Left colon (tissue), 2 donors: Measurements from ENCODE around the gene NPAS3. TPM values are rescaled to one million over a fixed set of nuclear protein-coding genes. Genes with fewer than 3 reads are reported as not detected.

Source experiments
- ATAC-seq: fragments of 200-7000 bp; cut with Tn5 transposase; one replicate; pipeline ENCODE4 v1.9.1; 2020; ENCODE audit warnings: mild to moderate bottlenecking, moderate library complexity
- DNase-seq, 2 donors: peaks; one replicate each; pipeline ENCODE4 v3.0.0-alpha.2; 2020
- intact Hi-C, 2 donors: fragments of 100-400 bp; cut with DNase I in 1 of 2; cut with micrococcal nuclease in 1 of 2; formaldehyde crosslinking; loops; one replicate each; pipeline versions ENCODE4 v1.11.2 to v1.14.0; 2022; cut with DNase I, micrococcal nuclease
- total RNA-seq, 2 donors: library from RNA; stranded (reverse); fragmentation: NEBNext Ultra II Directional; extraction: Animal tissue kit (Norgen Biotek cat#: 25700); gene quantifications; one replicate each; pipeline ENCODE4 v1.2.1, GENCODE V29; 2021
- donor health status: DM: no; HTN: no; CAD: no.
- donor health status: DM: yes; HTN: yes; CAD: no.

The NPAS3 gene
- total RNA-seq, 2 donors from 2014 or later = 0.37 to 1.6 TPM

DNA sequence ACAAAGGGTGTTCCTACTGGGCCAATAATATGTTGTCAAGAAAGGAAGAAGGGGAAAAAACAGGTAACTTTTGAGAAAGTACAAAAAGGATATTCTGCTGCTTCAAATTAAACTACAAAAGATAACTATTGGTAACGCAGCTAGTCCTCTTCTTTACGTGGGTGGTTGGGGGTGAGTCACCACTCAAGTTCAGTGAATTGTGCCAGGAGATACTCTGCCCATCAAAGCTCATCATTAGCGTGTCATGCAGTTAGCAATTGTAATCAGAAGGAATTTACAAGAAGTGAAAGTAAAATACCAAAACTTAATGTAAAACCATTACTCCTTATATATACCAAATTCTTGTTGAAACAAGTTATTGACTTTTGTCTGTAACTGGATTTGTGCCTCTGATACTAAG is 342.0 kb downstream of the NPAS3 start:
- ATAC-seq = no peak
- intact Hi-C loops = no loop called here
- no peak for DNase-seq

- ATAC-seq = no peak
- DNase-seq = no peak
- intact Hi-C loops = no loop called here
These were observed 343.9 kb downstream of the NPAS3 start for GRCh38 chr14:33282331-33283230.

DNA sequence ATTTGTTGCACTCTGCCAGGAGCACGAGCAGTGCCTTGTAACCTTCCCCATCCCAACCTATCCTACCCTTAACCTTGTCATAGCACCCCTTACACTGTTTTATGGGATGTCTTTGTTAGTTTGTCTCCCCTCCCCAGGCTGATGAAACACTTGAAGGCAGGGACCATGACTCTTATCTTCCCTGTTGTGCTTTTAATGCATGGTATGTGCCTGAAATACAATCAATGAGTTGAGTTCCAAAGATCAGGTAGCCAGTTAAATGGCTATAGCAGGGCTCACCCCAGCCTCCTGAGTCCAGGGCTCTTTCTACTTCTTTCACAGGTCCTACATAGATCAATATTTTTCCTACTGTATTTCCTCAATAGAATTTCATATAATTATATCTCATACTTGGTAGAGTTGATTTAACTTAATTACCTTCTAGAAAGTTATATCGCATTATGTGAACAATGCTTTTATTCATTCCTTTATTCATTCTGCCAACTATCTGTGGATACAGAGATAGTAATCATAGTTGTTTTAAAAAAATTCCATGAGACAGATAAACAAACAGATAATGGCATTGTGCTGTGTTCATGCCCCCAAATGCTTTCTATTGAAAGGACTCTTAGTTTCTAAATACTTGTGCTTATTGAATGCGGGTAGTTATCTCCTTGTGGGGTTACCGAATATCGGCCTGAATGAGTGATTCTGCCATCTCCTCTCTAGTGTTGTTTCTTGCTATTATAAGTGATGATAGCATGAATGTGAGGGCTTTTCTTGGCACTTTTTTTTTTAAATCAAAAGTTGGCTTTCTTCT is 347.4 kb downstream of the NPAS3 start:
- DNase-seq (no peak), ATAC-seq (peak; percentile 49)
- intact Hi-C loops = no loop called here

- ATAC-seq = peak; percentile 98
- DNase-seq = peak; percentile 57 to 66
- intact Hi-C loops = no loop called here
These were observed 348.5 kb downstream of the NPAS3 start for GRCh38 chr14:33287189-33287588.

DNA sequence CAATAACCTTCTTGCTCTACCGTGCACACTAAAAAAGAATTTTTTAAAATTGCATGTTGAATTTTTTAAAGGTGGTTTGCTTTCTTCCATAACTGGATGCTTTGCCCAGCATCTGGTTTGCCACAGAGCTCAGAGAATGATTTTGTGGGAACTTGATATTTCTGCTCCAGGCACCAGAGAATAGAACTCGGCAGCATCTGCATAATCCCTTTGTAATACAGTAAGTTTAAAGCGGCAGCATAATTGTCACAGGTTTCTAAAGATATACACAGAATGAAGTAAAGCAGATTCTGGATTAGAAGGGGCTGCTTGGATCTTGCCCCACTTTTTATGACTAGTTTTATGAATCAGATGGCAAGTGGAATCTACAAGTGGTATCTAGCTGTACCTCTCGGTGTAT is 352.0 kb downstream of the NPAS3 start:
- DNase-seq = no peak
- intact Hi-C loops = no loop called here
- ATAC-seq = no peak

- no peak for DNase-seq
- intact Hi-C loops = no loop called here
- ATAC-seq = no peak
These were observed 352.9 kb downstream of the NPAS3 start for GRCh38 chr14:33291529-33292104.

DNA sequence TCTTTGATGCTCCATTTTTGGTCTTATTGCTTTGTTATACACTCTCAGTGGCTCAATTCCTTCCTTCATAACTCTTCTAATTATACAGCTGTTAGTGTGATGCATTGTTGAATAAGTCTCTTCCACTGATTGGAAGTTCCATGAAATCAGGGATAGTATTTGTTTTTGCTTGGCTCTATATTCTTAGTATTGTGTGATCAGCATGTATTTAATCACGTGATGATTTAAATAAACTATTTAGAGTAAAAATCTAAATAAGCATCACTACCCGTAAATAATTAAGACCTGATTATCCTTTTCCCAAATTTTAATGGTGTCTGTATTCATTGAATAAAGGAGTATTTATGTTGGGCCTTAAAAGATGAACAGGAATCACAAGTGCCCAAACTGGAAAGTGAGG is 355.7 kb downstream of the NPAS3 start:
- DNase-seq = no peak
- intact Hi-C loops = no loop called here
- ATAC-seq = no peak

DNA sequence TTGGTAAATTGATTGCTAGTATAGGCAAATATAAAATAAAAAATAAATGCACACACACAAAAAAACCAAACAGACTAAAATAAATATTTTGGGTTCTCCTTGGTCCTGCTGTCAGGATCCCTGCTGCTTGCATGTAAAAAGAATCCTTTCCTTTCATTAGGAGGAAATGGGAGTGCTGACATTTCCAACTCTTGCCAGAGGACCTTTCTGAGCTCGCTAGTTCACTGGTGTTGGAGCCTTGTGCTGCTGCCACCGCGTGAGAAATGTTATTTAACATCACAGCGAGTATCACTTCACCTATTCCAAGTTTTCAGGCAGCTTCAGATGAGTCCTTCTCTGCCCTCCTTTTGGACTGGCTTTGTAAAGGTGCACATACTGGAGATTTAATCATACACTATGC is 358.9 kb downstream of the NPAS3 start:
- intact Hi-C loops = no loop called here
- DNase-seq = no peak
- no peak for ATAC-seq

DNA sequence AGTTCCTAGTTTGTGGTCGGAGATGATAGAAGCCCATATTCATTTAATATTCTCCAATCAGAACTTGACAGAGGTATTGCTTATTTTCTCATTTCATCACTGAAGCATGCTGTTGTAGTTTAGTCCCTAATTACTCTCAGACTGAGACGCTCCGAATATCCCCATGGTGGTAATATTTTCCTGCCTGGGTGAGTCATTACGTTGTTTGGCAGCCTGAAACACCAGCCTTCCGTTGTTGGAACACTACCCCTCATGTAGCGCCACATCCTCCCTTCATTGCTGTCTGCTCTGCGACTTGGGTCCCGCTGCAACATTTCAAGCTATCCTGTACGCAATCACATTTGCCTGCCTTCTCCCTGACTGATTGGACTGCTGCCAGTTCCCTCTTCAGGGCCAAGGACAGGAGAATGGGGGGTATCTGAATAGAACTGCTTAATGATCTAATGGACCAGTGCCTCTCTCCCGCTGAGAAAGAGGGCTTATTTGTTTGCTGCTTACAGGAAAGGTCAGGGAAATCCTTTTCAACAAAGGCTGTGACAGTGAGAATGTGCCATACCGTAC is 369.1 kb downstream of the NPAS3 start:
- intact Hi-C loops = no loop called here
- no peak for ATAC-seq
- no peak for DNase-seq

DNA sequence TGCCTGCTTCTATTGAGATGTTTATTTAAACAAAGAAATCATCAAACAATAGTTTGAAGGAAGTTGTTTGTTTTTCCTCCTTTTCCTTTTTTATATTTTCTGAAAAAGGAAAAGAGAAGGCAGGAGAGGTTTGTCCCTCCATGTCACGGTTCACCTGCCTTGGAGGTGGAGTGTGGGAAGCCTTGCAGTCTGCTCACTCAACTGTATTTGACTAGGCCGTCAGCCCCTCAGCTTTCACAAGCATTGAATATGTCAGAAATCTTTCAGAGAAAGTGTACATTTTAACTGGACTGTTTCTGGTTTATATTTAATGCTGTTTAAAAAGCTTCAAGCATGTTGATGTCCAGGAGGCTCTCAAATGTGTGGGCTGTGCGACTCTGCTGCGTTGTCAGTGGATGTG is 370.4 kb downstream of the NPAS3 start:
- intact Hi-C loops = no loop called here
- ATAC-seq = no peak
- no peak for DNase-seq

GRCh38 chr14:33315217-33315616 is 376.5 kb downstream of the NPAS3 start:
- ATAC-seq (no peak), DNase-seq (no peak)
- intact Hi-C loops = no loop called here

DNA sequence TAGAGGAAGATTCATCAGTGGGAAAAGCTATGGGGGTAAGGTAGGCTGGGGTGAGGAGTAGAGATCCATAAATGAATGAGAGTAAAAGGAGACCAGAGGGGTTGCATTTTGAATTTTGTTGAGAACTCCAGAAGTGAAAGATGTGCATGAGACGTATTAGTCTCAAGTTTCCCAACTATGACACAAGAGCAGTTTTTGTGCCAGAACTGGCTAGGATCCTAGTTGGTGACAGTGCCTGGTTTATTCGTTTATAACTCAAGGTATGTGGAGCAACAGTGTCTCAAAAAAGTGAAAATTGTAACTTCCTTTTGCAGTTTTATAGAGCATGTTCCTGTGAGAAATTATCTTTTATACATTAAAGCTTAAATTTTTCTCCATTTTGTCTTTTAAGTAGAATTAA is 377.0 kb downstream of the NPAS3 start:
- ATAC-seq (no peak), DNase-seq (no peak)
- intact Hi-C loops = no loop called here

DNA sequence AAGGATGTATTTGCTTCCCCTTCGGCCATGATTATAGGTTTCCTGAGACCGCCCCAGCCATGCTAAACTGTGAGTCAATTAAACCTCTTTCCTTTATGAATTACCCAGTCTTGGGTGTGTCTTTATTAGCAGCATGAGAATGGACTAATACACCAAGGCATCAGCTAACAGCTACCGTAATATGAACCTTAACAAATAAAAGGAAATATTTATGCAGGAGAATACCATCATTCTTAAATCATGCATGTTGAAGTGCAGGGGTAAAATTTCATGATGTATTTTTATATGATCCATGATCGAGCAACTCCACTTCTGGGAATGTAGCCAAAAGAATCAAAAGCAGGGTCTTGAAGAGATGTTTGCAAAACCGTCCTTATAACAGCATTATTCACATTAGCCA is 379.0 kb downstream of the NPAS3 start:
- no peak for DNase-seq
- intact Hi-C loops = no loop called here
- ATAC-seq = no peak

DNA sequence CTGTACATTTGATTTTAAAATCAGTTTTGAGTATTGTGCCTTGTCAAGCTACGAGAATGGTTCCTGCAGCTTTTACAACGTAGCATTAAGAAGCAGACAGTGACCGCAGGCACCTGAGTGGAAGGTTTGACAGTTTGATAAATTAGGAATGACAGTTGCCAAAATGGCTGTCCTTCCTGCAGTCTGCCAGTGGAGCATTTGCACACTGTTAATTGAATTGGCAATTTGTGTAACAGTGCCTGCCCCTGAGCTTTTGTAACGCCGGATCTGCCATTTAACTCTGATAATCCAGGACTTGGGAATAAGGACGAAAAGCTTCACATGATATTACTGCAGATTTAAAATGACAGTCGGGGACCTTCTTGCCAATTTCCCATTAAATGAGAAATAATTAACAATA is 385.3 kb downstream of the NPAS3 start:
- ATAC-seq = no peak
- DNase-seq = no peak
- intact Hi-C loops = no loop called here

- DNase-seq = no peak
- intact Hi-C loops = no loop called here
- ATAC-seq = no peak
These were observed 392.7 kb downstream of the NPAS3 start for GRCh38 chr14:33331176-33331949.

DNA sequence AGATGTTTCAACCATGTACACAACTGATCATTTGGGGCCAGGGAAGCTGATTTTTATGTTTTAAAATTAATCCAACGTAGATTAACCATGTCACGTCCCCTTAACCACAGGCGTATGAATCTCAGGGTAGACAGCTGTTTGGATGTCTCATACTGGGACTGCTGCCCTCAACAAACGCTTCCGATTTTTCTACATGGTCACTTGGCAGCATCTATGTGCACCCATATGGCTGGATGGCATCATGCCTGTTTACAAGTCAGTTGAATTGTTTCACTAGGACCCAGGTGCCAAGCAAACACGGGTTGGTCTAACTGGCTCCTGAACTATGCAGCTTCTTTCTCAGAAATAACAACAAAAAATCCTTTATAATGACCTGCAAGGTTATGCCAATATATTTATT is 393.8 kb downstream of the NPAS3 start:
- ATAC-seq = no peak
- intact Hi-C loops = no loop called here
- DNase-seq = no peak

DNA sequence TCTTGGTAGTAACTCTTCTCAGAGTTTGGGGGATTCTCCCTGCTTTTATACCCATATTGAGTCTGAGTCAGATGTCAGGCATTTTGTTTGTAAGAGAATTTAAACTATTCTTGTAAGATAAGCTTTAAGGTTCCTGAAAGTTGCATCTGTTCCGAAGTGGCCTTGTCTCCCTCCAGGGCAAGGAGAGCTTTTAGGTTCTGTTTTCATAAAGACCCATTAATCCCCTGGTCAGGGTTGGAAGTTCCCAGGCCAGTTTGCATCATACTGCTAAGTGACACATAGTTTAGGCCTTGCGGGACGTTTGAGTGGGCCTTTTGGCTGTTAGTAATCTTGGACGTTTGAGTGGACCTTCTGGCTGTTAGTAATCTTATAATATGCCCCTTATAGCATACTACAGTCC is 396.7 kb downstream of the NPAS3 start:
- ATAC-seq (no peak), DNase-seq (no peak)
- intact Hi-C loops = no loop called here

GRCh38 chr14:33342299-33342974 is 403.8 kb downstream of the NPAS3 start:
- no peak for DNase-seq

More at GRCh38 chr14:33342299-33342974, 403.8 kb downstream of the NPAS3 start:
- no peak for ATAC-seq
- intact Hi-C loops = no loop called here
